ENCODE results near the gene H2BK1.

H2BK1 gene

GRCh38 chr7:151198945-151199848 lies 11.1 kb downstream of the H2BK1 start:
- no peak for FAIRE-seq

GRCh38 chr7:151197932-151198331 lies 12.4 kb downstream of the H2BK1 start:
- FAIRE-seq, result no peak

- no peak for FAIRE-seq
Observed at GRCh38 chr7:151195616-151196450, 14.5 kb downstream of the H2BK1 start.

- no peak for FAIRE-seq
Observed at GRCh38 chr7:151194188-151194587, 16.1 kb downstream of the H2BK1 start.

GRCh38 chr7:151193203-151193978 lies 16.9 kb downstream of the H2BK1 start:
- FAIRE-seq, result no peak

GRCh38 chr7:151192002-151192539 lies 18.2 kb downstream of the H2BK1 start:
- no peak for FAIRE-seq

- no peak for FAIRE-seq
Observed at GRCh38 chr7:151191544-151191943, 18.7 kb downstream of the H2BK1 start.

GRCh38 chr7:151189038-151189437 lies 21.2 kb downstream of the H2BK1 start:
- no peak for FAIRE-seq

- no peak for FAIRE-seq
Observed at GRCh38 chr7:151188252-151188542, 22.1 kb downstream of the H2BK1 start.

GRCh38 chr7:151187409-151188251 lies 22.7 kb downstream of the H2BK1 start:
- FAIRE-seq, result no peak

GRCh38 chr7:151186640-151187408 lies 23.5 kb downstream of the H2BK1 start, which contains the start of gene ASB10:
Gene ASB10 (minus strand): TSS chr7:151187250. CDS start chr7:151187130, 120 bp downstream.
- no peak for FAIRE-seq

GRCh38 chr7:151185762-151186639 lies 24.3 kb downstream of the H2BK1 start:
- no peak for FAIRE-seq

GRCh38 chr7:151181011-151181431 lies 29.3 kb downstream of the H2BK1 start:
- FAIRE-seq, result no peak

- FAIRE-seq, result no peak
Observed at GRCh38 chr7:151179946-151180345, 30.3 kb downstream of the H2BK1 start.

- no peak for FAIRE-seq
Observed at GRCh38 chr7:151179287-151179860, 30.9 kb downstream of the H2BK1 start.

- FAIRE-seq, result no peak
Observed at GRCh38 chr7:151178831-151179230, 31.5 kb downstream of the H2BK1 start.

GRCh38 chr7:151178236-151178635 lies 32.1 kb downstream of the H2BK1 start:
- FAIRE-seq, result no peak

- FAIRE-seq, result no peak
Observed at GRCh38 chr7:151177310-151177709, 33.0 kb downstream of the H2BK1 start.

GRCh38 chr7:151176401-151176800 lies 33.9 kb downstream of the H2BK1 start:
- no peak for FAIRE-seq

Measured in A204.1 (cell line).